K562 (cell line): Measurements from ENCODE around the gene FDX2. TPM values are rescaled to one million over a fixed set of nuclear protein-coding genes. Genes with fewer than 3 reads are reported as not detected.

Experiments
- BRD4 ChIP-seq: fragments of 200-600 bp; sonication (generic); IDR thresholded peaks from 2 replicates; pipeline ENCODE4 v1.6.1; 2017; ENCODE audit warnings: inconsistent platforms
- ILK ChIP-seq: fragments of 450-650 bp; IDR thresholded peaks from 2 replicates; pipeline ENCODE4 v1.6.1; 2016; ENCODE audit warnings: missing genetic modification characterization, low read depth, mild to moderate bottlenecking, missing compliant biosample characterization, moderate library complexity, borderline replicate concordance
- MED1 ChIP-seq: sonication (generic); formaldehyde crosslinking; IDR thresholded peaks from 2 replicates; pipeline ENCODE4 v1.8.1; 2023; ENCODE audit warnings: missing genetic modification reagents, borderline replicate concordance
- NFATC3 ChIP-seq: fragments of 450-650 bp; IDR thresholded peaks from 2 replicates; pipeline ENCODE4 v1.6.1; 2017; ENCODE audit warnings: mild to moderate bottlenecking
- NR2C1 ChIP-seq, 2 experiments: fragments of 450-650 bp; IDR thresholded peaks; 2 replicates each; pipeline ENCODE4 v1.6.1; 2017; ENCODE audit warnings: mild to moderate bottlenecking in 2 of 2, antibody characterized with exemption in 1 of 2, inconsistent platforms in 1 of 2, missing compliant biosample characterization in 1 of 2, missing genetic modification characterization in 1 of 2
- PHF8 ChIP-seq: fragments of 200-600 bp; sonication (generic); IDR thresholded peaks from 2 replicates; pipeline ENCODE4 v1.6.1; 2012; ENCODE audit warnings: mixed run types, mild to moderate bottlenecking, inconsistent platforms, low read length, moderate library complexity, borderline replicate concordance
- POU5F1 ChIP-seq: fragments of 150-350 bp; IDR thresholded peaks from 2 replicates; pipeline ENCODE4 v1.6.1; 2014; ENCODE audit warnings: borderline replicate concordance, low read length, low read depth, mild to moderate bottlenecking; ENCODE audit not compliant: partially characterized antibody
- TEAD2 ChIP-seq: fragments of 450-650 bp; IDR thresholded peaks from 2 replicates; pipeline ENCODE4 v1.6.1; 2016; ENCODE audit warnings: missing genetic modification characterization, control low read depth, missing compliant biosample characterization
- ZKSCAN1 ChIP-seq: fragments of 150-350 bp; IDR thresholded peaks from 2 replicates; pipeline ENCODE4 v1.6.1; 2016; ENCODE audit warnings: low read depth, low read length
- ZNF445 ChIP-seq: fragments of 250-450 bp; sonication (Bioruptor Pico); IDR thresholded peaks from 2 replicates; pipeline ENCODE4 v1.4.0; 2020; ENCODE audit warnings: low read depth, mild to moderate bottlenecking, moderate library complexity
- ZNF785 ChIP-seq: fragments of 250-450 bp; sonication (Bioruptor Pico); IDR thresholded peaks from 2 replicates; pipeline ENCODE4 v1.4.0; 2020; ENCODE audit warnings: mild to moderate bottlenecking
- polyA plus RNA-seq, 8 experiments: library from polyadenylated mRNA; depleted of rRNA in 4 of 8; stranded (reverse) in 5 of 8; unstranded in 3 of 8; fragments of >200 nt; fragmentation: Nextera tagmentation in 2 of 8; fragmentation: Illumina TruSeq in 1 of 8; extraction: Ambion mirVana in 2 of 8; extraction: Trizol in 1 of 8; gene quantifications; 2 replicates each; pipeline versions ENCODE4 v1.2.1 to v1.2.3, GENCODE V29; 2011 to 2014; ENCODE audit warnings: inconsistent platforms in 1 of 8, missing spikeins in 1 of 8
- total RNA-seq, 7 experiments: library from RNA; depleted of rRNA in 6 of 7; stranded (reverse); fragments of >200 nt in 6 of 7; fragmentation: Illumina TruSeq in 2 of 7; extraction: Trizol in 2 of 7; gene quantifications; 2 replicates each; pipeline versions ENCODE4 v1.2.1 to v1.2.3, GENCODE V29; 2011 to 2021; ENCODE audit warnings: low replicate concordance in 1 of 7
- TF ChIP-seq, protein P1 (sequence below): sonication (generic); formaldehyde crosslinking; IDR thresholded peaks from 2 replicates; pipeline ENCODE4 v1.4.0; 2020; ENCODE audit warnings: mild to moderate bottlenecking, missing genetic modification reagents
- TF ChIP-seq, protein P2 (sequence below): fragments of 450-650 bp; IDR thresholded peaks from 2 replicates; pipeline ENCODE4 v1.6.1; 2017; ENCODE audit warnings: antibody characterized with exemption, mild to moderate bottlenecking

Gene FDX2
- total and polyA plus RNA-seq, 9 of the 15 experiments (the other 6 are each of a cell fraction or from before 2014, with no cell fraction given): 2.5 to 49.8 (median 29.7) TPM

GRCh38 chr19:10270616-10271394, 45.0 kb downstream of the FDX2 start, which contains the start of gene ICAM1 (continued):
- TF ChIP-seq ZNF445 (CRISPR knock-in tag) (no peak), PHF8 (peak; percentile 66; the same call in 1 of the 2 replicates), ILK (tag) (no peak), POU5F1 (no peak), ZKSCAN1 (0 out of 2 replicates have a peak, but pooled peaks have one; percentile 69), TEAD2 (no peak), BRD4 (peak; percentile 15; the same call in 1 of the 2 replicates), MED1 (CRISPR knock-in tag) (no peak), NR2C1 (IDR thresholded peaks at IDR 0.05) (peak; percentile 67), NR2C1 (tag; IDR thresholded peaks at IDR 0.05) (peak; percentile 68), ZNF785 (no peak), NFATC3 (no peak)
- TF ChIP-seq, protein P1, sequence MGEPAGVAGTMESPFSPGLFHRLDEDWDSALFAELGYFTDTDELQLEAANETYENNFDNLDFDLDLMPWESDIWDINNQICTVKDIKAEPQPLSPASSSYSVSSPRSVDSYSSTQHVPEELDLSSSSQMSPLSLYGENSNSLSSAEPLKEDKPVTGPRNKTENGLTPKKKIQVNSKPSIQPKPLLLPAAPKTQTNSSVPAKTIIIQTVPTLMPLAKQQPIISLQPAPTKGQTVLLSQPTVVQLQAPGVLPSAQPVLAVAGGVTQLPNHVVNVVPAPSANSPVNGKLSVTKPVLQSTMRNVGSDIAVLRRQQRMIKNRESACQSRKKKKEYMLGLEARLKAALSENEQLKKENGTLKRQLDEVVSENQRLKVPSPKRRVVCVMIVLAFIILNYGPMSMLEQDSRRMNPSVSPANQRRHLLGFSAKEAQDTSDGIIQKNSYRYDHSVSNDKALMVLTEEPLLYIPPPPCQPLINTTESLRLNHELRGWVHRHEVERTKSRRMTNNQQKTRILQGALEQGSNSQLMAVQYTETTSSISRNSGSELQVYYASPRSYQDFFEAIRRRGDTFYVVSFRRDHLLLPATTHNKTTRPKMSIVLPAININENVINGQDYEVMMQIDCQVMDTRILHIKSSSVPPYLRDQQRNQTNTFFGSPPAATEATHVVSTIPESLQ: peak; percentile 57; the same call in 1 of the 2 replicates
- TF ChIP-seq, protein P2, sequence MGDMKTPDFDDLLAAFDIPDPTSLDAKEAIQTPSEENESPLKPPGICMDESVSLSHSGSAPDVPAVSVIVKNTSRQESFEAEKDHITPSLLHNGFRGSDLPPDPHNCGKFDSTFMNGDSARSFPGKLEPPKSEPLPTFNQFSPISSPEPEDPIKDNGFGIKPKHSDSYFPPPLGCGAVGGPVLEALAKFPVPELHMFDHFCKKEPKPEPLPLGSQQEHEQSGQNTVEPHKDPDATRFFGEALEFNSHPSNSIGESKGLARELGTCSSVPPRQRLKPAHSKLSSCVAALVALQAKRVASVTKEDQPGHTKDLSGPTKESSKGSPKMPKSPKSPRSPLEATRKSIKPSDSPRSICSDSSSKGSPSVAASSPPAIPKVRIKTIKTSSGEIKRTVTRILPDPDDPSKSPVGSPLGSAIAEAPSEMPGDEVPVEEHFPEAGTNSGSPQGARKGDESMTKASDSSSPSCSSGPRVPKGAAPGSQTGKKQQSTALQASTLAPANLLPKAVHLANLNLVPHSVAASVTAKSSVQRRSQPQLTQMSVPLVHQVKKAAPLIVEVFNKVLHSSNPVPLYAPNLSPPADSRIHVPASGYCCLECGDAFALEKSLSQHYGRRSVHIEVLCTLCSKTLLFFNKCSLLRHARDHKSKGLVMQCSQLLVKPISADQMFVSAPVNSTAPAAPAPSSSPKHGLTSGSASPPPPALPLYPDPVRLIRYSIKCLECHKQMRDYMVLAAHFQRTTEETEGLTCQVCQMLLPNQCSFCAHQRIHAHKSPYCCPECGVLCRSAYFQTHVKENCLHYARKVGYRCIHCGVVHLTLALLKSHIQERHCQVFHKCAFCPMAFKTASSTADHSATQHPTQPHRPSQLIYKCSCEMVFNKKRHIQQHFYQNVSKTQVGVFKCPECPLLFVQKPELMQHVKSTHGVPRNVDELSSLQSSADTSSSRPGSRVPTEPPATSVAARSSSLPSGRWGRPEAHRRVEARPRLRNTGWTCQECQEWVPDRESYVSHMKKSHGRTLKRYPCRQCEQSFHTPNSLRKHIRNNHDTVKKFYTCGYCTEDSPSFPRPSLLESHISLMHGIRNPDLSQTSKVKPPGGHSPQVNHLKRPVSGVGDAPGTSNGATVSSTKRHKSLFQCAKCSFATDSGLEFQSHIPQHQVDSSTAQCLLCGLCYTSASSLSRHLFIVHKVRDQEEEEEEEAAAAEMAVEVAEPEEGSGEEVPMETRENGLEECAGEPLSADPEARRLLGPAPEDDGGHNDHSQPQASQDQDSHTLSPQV: peak; percentile 96
